Measurements from ENCODE around the gene RFC2.

GRCh38 chr7:74221713-74222112, 32.5 kb downstream of the RFC2 start:
- TF ChIP-seq POLR2A (IDR thresholded peaks at IDR 0.05; ENCODE audit: low read depth) (no peak), EP300 (IDR thresholded peaks at IDR 0.05) (no peak), POLR2AphosphoS5 (IDR thresholded peaks at IDR 0.05) (no peak)
- TF ChIP-seq, protein P1, sequence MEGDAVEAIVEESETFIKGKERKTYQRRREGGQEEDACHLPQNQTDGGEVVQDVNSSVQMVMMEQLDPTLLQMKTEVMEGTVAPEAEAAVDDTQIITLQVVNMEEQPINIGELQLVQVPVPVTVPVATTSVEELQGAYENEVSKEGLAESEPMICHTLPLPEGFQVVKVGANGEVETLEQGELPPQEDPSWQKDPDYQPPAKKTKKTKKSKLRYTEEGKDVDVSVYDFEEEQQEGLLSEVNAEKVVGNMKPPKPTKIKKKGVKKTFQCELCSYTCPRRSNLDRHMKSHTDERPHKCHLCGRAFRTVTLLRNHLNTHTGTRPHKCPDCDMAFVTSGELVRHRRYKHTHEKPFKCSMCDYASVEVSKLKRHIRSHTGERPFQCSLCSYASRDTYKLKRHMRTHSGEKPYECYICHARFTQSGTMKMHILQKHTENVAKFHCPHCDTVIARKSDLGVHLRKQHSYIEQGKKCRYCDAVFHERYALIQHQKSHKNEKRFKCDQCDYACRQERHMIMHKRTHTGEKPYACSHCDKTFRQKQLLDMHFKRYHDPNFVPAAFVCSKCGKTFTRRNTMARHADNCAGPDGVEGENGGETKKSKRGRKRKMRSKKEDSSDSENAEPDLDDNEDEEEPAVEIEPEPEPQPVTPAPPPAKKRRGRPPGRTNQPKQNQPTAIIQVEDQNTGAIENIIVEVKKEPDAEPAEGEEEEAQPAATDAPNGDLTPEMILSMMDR (IDR thresholded peaks at IDR 0.05) = no peak
